Vagina (tissue), 2 donors: ENCODE results near the gene FBL. TPM values are rescaled to one million over a fixed set of nuclear protein-coding genes. Genes with fewer than 3 reads are reported as not detected.

Experiments
- DNase-seq, 2 donors: peaks; one replicate each; pipeline ENCODE4 v3.0.0-alpha.2; 2017; ENCODE audit errors: extremely low spot score in 2 of 2
- H3K27ac ChIP-seq: fragments of 200-600 bp; sonication (generic); one replicate; pipeline ENCODE4 v1.5.1; 2019
- H3K27me3 ChIP-seq: fragments of 200-600 bp; sonication (generic); one replicate; pipeline ENCODE4 v1.5.1; 2019
- H3K36me3 ChIP-seq, 2 donors: fragments of 200-600 bp; sonication (generic); one replicate each; pipeline ENCODE4 v1.5.1; 2017 to 2019
- H3K4me1 ChIP-seq: fragments of 200-600 bp; sonication (generic); one replicate; pipeline ENCODE4 v1.5.1; 2019
- H3K4me3 ChIP-seq, 2 donors: fragments of 200-600 bp; sonication (generic); 1 replicate in 1 of 2; 2 replicates in 1 of 2; pipeline ENCODE4 v1.5.1; 2016 to 2019
- H3K9me3 ChIP-seq: fragments of 200-600 bp; sonication (generic); one replicate; pipeline ENCODE4 v1.5.1; 2019
- CTCF ChIP-seq, 3 experiments: fragments of 450-650 bp in 2 of 3; fragments of 200-600 bp in 1 of 3; sonication (generic) in 1 of 3; IDR thresholded peaks; one replicate each; pipeline ENCODE4 v1.5.1; 2017 to 2019; ENCODE audit warnings: antibody characterized with exemption in 3 of 3, mild to moderate bottlenecking in 2 of 3, moderate library complexity in 2 of 3
- POLR2A ChIP-seq, 2 donors: fragments of 450-650 bp; IDR thresholded peaks; one replicate each; pipeline ENCODE4 v1.6.1; 2017; ENCODE audit warnings: antibody characterized with exemption in 2 of 2, mild to moderate bottlenecking in 2 of 2, moderate library complexity in 2 of 2
- POLR2AphosphoS5 ChIP-seq, 2 donors: sonication (generic); formaldehyde crosslinking; IDR thresholded peaks; one replicate each; pipeline ENCODE4 v1.9.0; 2017; ENCODE audit warnings: antibody characterized with exemption in 2 of 2, mild to moderate bottlenecking in 2 of 2, low read depth in 1 of 2; ENCODE audit not compliant: insufficient read depth in 1 of 2
- intact Hi-C: fragments of 100-400 bp; cut with DNase I; formaldehyde crosslinking; loops from one replicate; pipeline ENCODE4 v1.15.1; 2023
- total RNA-seq: library from RNA; depleted of rRNA; stranded (reverse); fragments of >200 nt; gene quantifications from one replicate; pipeline ENCODE4 v1.2.3, GENCODE V29; 2016

The FBL gene
- total RNA-seq, 1 donor from 2014 or later, result 180 TPM

- H3K27ac ChIP-seq, result no peak overlapping the region
- H3K36me3 ChIP-seq, result peaks cover 0 to 49% of the 10 kb centered on the region in 2 donors
- no peak for DNase-seq
- intact Hi-C loops, result loop anchor here (5.0 to 10.0 kb wide), 2 partner anchors 135 to 777 kb away; partner anchors contain the start of gene PSMC4
- no peaks in the 10 kb centered on the region for H3K27me3 ChIP-seq
- H3K9me3 ChIP-seq, result no peaks in the 10 kb centered on the region
- TF ChIP-seq POLR2AphosphoS5 (IDR thresholded peaks at IDR 0.05; ENCODE audit: insufficient read depth in 1 of 2, low read depth in 1 of 2), result no peak
- TF ChIP-seq POLR2A (IDR thresholded peaks at IDR 0.05), result no peak
- no peak for TF ChIP-seq CTCF (IDR thresholded peaks at IDR 0.05)
- H3K4me1 ChIP-seq, result peaks cover 28% of the 10 kb centered on the region
- no peak overlapping the region for H3K4me3 ChIP-seq
Measured at GRCh38 chr19:39839678-39840327, 6.4 kb downstream of the FBL start.

- intact Hi-C loops, result no loop called here
- TF ChIP-seq POLR2A (IDR thresholded peaks at IDR 0.05) (no peak), CTCF (IDR thresholded peaks at IDR 0.05) (no peak), POLR2AphosphoS5 (IDR thresholded peaks at IDR 0.05; ENCODE audit: insufficient read depth in 1 of 2, low read depth in 1 of 2) (no peak)
- Histone ChIP-seq H3K4me3 (no peak overlapping the region), H3K27me3 (no peaks in the 10 kb centered on the region), H3K27ac (no peak overlapping the region), H3K9me3 (no peaks in the 10 kb centered on the region), H3K4me1 (peaks cover 22% of the 10 kb centered on the region), H3K36me3 (peaks cover 0 to 49% of the 10 kb centered on the region in 2 donors)
- DNase-seq, result no peak
Measured at GRCh38 chr19:39838569-39838968, 7.6 kb downstream of the FBL start.

- H3K9me3 ChIP-seq, result no peaks in the 10 kb centered on the region
- no peak overlapping the region for H3K27ac ChIP-seq
- DNase-seq, result no peak
- H3K4me3 ChIP-seq, result no peak overlapping the region
- no peaks in the 10 kb centered on the region for H3K27me3 ChIP-seq
- intact Hi-C loops, result no loop called here
- peaks cover 19% of the 10 kb centered on the region for H3K4me1 ChIP-seq
- H3K36me3 ChIP-seq, result peaks cover 0 to 49% of the 10 kb centered on the region in 2 donors
- TF ChIP-seq POLR2A (IDR thresholded peaks at IDR 0.05) (no peak), CTCF (IDR thresholded peaks at IDR 0.05) (no peak), POLR2AphosphoS5 (IDR thresholded peaks at IDR 0.05; ENCODE audit: insufficient read depth in 1 of 2, low read depth in 1 of 2) (no peak)
Measured at GRCh38 chr19:39837978-39838377, 8.2 kb downstream of the FBL start.

- Histone ChIP-seq H3K36me3 (peaks cover 0 to 61% of the 10 kb centered on the region in 2 donors), H3K27me3 (no peaks in the 10 kb centered on the region), H3K4me1 (peaks cover 28% of the 10 kb centered on the region), H3K4me3 (peak overlapping the region; percentile 92 to 95), H3K9me3 (no peaks in the 10 kb centered on the region), H3K27ac (peak overlapping the region; percentile 90)
- DNase-seq, result no peak
- TF ChIP-seq POLR2A (IDR thresholded peaks at IDR 0.05) (no peak), POLR2AphosphoS5 (IDR thresholded peaks at IDR 0.05; ENCODE audit: insufficient read depth in 1 of 2, low read depth in 1 of 2) (no peak), CTCF (IDR thresholded peaks at IDR 0.05) (no peak)
- intact Hi-C loops, result no loop called here
Measured at GRCh38 chr19:39834287-39834841, 11.8 kb downstream of the FBL start.
